GM18519 (cell line): ENCODE measurements around the gene SPATA32.

Source experiments
- ATAC-seq: cut with Tn5 transposase; IDR thresholded peaks from one replicate; pipeline ENCODE4 v1.9.1; 2021; ENCODE audit warnings: mild to moderate bottlenecking, moderate library complexity; ENCODE audit not compliant: unreplicated experiment, low FRiP score

SPATA32 gene

DNA sequence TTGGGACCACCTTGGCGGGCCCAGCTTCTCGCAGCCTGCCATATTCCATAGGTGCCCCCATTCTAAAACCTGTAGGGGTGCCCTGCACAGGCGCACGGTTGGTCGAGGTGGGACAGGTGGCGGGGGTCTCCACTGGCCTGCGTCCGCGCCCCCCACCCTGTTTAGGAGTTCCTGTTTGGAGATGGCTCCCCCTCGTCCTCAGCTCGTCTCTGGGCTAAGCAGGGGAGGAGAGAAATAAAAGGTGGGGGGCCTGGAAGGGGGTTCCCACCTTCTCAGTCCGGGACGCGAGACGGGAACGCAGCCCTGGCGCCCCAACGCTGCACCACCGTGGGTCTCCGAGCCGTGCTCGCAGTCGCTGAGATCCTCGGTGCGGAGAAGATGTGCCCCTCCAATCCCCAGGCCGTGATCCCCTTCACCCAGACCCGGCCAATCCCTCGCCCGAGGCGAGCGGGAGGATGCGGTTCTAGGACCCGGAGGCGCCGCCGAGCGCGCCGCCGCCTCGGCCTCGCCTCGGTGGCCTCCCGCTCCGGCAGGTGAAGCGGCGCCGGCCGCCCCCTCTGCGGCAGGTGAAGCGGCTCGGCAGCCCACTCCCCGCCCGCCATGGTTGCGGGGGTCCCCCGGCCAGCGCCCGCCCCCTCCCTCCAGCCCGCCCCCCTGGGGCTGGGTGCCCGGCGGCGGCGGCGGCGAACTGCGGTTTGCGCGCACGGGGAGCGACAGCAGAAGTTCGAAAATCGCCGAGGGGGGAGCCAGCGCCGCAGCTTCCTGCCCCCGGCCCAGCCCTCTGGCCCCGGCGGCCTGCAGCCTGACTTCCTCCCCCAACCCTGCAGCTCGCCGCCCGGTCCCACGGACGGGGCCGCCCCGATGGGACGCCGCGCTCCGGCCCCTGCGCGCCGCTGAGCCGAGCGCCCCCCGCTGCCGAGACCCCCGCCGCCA is 40.5 kb downstream of the SPATA32 start, which contains the start of gene FMNL1:
FMNL1 (plus strand) TSS at position 805 of the 933 bp plus-strand sequence. CDS start 240 bp downstream, outside the sequence.
- ATAC-seq = no peak

DNA sequence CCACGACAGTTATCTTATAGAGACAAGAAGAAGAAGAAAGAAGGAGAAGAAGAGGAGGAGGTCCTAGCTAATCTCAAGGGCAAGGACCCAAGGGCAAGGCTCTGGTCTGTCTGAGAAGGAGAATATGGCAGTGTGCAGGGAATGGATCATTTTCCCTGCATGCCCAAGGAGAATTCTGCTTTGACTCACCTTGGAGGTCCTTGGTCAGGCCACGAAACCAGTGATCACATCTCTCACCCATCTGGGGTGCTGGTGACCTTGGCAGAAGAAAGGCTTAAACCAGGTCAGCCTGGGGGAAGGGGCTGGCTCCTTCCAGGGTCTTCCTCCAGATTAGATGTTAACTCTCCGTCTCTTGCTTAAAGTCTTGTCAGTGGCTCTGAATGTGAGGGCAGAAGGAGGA is 41.8 kb downstream of the SPATA32 start:
- ATAC-seq = no peak

DNA sequence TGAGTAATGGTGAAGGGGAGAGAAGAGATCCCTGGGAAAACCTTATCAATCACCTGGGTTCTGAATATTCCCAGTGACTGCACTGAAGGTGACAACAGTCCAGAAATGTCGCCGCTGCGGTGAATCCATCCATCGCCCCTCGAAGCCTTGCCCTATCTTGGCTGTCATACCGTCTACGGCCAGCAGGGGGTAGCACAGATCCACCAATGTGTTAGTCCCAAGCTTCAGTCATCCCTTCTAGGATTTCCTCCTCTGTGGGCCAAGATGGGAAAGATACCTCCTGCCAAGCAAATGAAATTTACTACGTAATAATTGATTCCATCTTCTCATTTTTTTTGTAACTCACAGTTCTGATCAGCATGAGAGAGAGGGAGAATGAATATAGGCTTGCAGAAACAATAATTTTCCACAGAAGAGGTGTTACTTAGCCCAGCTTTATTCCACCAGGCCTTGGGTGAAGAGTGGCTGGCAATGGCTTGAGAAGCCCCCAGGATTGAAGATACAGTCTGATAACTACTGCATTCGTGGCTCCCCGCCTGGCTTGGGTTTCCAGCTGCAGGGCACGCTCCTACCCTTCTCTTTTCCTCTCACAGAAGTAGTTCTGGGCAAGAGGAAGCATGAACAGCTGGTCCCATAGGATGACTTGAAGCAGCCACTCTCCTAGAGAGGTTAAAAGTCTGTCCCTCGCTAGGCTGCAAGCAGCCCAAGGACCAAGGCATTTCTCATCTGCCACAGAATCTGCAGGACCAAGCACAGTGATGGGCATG is 42.8 kb downstream of the SPATA32 start:
- ATAC-seq = no peak
